GM23338 (cell line): ENCODE data around the gene PHRF1. TPM values are rescaled to one million over a fixed set of nuclear protein-coding genes. Genes with fewer than 3 reads are reported as not detected.

Experiments used
- ATAC-seq: fragments of 200-7000 bp; cut with Tn5 transposase; 3 replicates; pipeline ENCODE4 v1.9.1; 2020
- DNase-seq: peaks from one replicate; pipeline ENCODE4 v3.0.0-alpha.2; 2015; ENCODE audit warnings: low spot score
- H2AFZ ChIP-seq: fragments of 200-600 bp; sonication (generic); 2 replicates; pipeline ENCODE4 v1.8.0; 2016; ENCODE audit warnings: antibody characterized with exemption, mild to moderate bottlenecking, moderate library complexity
- H3F3A ChIP-seq: fragments of 200-600 bp; sonication (generic); replicated peaks from 2 replicates; pipeline ENCODE4 v1.8.0; 2017; ENCODE audit warnings: antibody characterized with exemption, mixed run types, low read depth
- H3K27ac ChIP-seq: fragments of 200-600 bp; sonication (generic); 2 replicates; pipeline ENCODE4 v1.6.1; 2016; ENCODE audit warnings: low read depth
- H3K27me3 ChIP-seq: fragments of 200-600 bp; sonication (generic); 2 replicates; pipeline ENCODE4 v1.8.0; 2016; ENCODE audit warnings: mild to moderate bottlenecking, mixed run types, moderate library complexity; ENCODE audit not compliant: insufficient read depth
- H3K36me3 ChIP-seq: fragments of 200-600 bp; sonication (generic); 2 replicates; pipeline ENCODE4 v1.8.0; 2016; ENCODE audit warnings: mild to moderate bottlenecking; ENCODE audit not compliant: insufficient read depth
- H3K4me1 ChIP-seq: fragments of 200-600 bp; sonication (generic); 2 replicates; pipeline ENCODE4 v1.8.0; 2016; ENCODE audit warnings: mild to moderate bottlenecking, moderate library complexity; ENCODE audit not compliant: insufficient read depth
- H3K4me2 ChIP-seq: fragments of 200-600 bp; sonication (generic); 2 replicates; pipeline ENCODE4 v1.7.1; 2017; ENCODE audit warnings: mixed run types
- H3K4me3 ChIP-seq: fragments of 200-600 bp; sonication (generic); 2 replicates; pipeline ENCODE4 v1.6.1; 2016; ENCODE audit warnings: mixed run types
- H3K79me2 ChIP-seq: fragments of 200-600 bp; sonication (generic); replicated peaks from 2 replicates; pipeline ENCODE4 v1.8.0; 2017; ENCODE audit warnings: mild to moderate bottlenecking; ENCODE audit not compliant: insufficient read depth
- H3K9me2 ChIP-seq: fragments of 200-600 bp; sonication (generic); 2 replicates; pipeline ENCODE4 v1.8.0; 2017; ENCODE audit not compliant: insufficient read depth
- H4K20me1 ChIP-seq: fragments of 200-600 bp; sonication (generic); replicated peaks from 2 replicates; pipeline ENCODE4 v1.8.0; 2017; ENCODE audit warnings: mild to moderate bottlenecking; ENCODE audit not compliant: insufficient read depth
- H3K27ac Mint-ChIP-seq: 2 replicates; pipeline ENCODE4 v1.8.0; 2020; ENCODE audit warnings: inconsistent platforms, mild to moderate bottlenecking, moderate library complexity, mixed read lengths
- H3K27me3 Mint-ChIP-seq: 3 replicates; pipeline ENCODE4 v1.8.0; 2022; ENCODE audit warnings: low read depth, mild to moderate bottlenecking, moderate library complexity, mixed read lengths, inconsistent platforms; ENCODE audit not compliant: insufficient read depth, poor library complexity
- H3K36me3 Mint-ChIP-seq: 3 replicates; pipeline ENCODE4 v1.8.0; 2021; ENCODE audit warnings: low read depth, mild to moderate bottlenecking, inconsistent platforms, moderate library complexity, mixed read lengths
- H3K4me1 Mint-ChIP-seq: 3 replicates; pipeline ENCODE4 v1.8.0; 2020; ENCODE audit warnings: mild to moderate bottlenecking, inconsistent platforms, mixed read lengths
- H3K4me3 Mint-ChIP-seq: 3 replicates; pipeline ENCODE4 v1.8.0; 2021; ENCODE audit warnings: moderate library complexity, mild to moderate bottlenecking, inconsistent platforms, mixed read lengths
- H3K9me3 Mint-ChIP-seq: 3 replicates; pipeline ENCODE4 v1.8.0; 2020; ENCODE audit warnings: moderate library complexity, mild to moderate bottlenecking, inconsistent platforms, mixed read lengths
- CREB1 ChIP-seq: fragments of 250-450 bp; sonication (Bioruptor Pico); IDR thresholded peaks from 2 replicates; pipeline ENCODE4 v1.5.0; 2020; ENCODE audit warnings: low read depth, mild to moderate bottlenecking, moderate library complexity
- EZH2 ChIP-seq: fragments of 200-600 bp; sonication (generic); IDR thresholded peaks from one replicate; pipeline ENCODE4 v1.8.0; 2017; ENCODE audit warnings: antibody characterized with exemption, mild to moderate bottlenecking, low read depth; ENCODE audit not compliant: unreplicated experiment
- EZH2phosphoT487 ChIP-seq: fragments of 200-600 bp; sonication (generic); IDR thresholded peaks from one replicate; pipeline ENCODE4 v1.8.1; 2018; ENCODE audit warnings: antibody characterized with exemption; ENCODE audit not compliant: unreplicated experiment
- JUNB ChIP-seq: IDR thresholded peaks from one replicate; pipeline ENCODE4 v1.6.1; 2016; ENCODE audit warnings: antibody characterized with exemption; ENCODE audit not compliant: unreplicated experiment
- NANOG ChIP-seq: IDR thresholded peaks from 2 replicates; pipeline ENCODE4 v1.6.1; 2016; ENCODE audit warnings: antibody characterized with exemption, borderline replicate concordance
- POLR2AphosphoS5 ChIP-seq: IDR thresholded peaks from 2 replicates; pipeline ENCODE4 v1.6.1; 2016; ENCODE audit warnings: antibody characterized with exemption, low read depth
- STAT1 ChIP-seq: IDR thresholded peaks from one replicate; pipeline ENCODE4 v1.6.1; 2016; ENCODE audit warnings: antibody characterized with exemption; ENCODE audit not compliant: unreplicated experiment
- ZNF114 ChIP-seq: fragments of 250-450 bp; sonication (Bioruptor Pico); IDR thresholded peaks from 2 replicates; pipeline ENCODE4 v1.5.0; 2020; ENCODE audit warnings: mild to moderate bottlenecking, moderate library complexity
- ZNF331 ChIP-seq: fragments of 250-450 bp; sonication (Bioruptor Pico); IDR thresholded peaks from 2 replicates; pipeline ENCODE4 v1.5.0; 2020; ENCODE audit warnings: low read depth, mild to moderate bottlenecking, moderate library complexity
- polyA plus RNA-seq: library from polyadenylated mRNA; unstranded; fragments of >200 nt; fragmentation: Nextera tagmentation; extraction: Ambion mirVana; gene quantifications from 2 replicates; pipeline ENCODE4 v1.2.1, GENCODE V29; 2016
- total RNA-seq: library from RNA; depleted of rRNA; stranded (reverse); fragments of >200 nt; shearing (Covaris generic); gene quantifications from 2 replicates; pipeline ENCODE4 v1.2.3, GENCODE V29; 2014
- TF ChIP-seq, protein P1 (sequence below), 2 experiments: fragments of 200-600 bp in 1 of 2; sonication (generic) in 1 of 2; conservative IDR thresholded peaks; 2 replicates each; pipeline versions ENCODE4 v1.5.1 to v1.6.1; 2016 to 2017; ENCODE audit warnings: antibody characterized with exemption in 2 of 2, low read depth in 2 of 2, mild to moderate bottlenecking in 2 of 2, moderate library complexity in 1 of 2
- TF ChIP-seq, protein P2 (sequence below): IDR thresholded peaks from 2 replicates; pipeline ENCODE4 v1.6.1; 2016; ENCODE audit warnings: antibody characterized with exemption

The PHRF1 gene
- total and polyA plus RNA-seq, 2 experiments from 2014 or later = 11.0 to 45.9 TPM

DNA sequence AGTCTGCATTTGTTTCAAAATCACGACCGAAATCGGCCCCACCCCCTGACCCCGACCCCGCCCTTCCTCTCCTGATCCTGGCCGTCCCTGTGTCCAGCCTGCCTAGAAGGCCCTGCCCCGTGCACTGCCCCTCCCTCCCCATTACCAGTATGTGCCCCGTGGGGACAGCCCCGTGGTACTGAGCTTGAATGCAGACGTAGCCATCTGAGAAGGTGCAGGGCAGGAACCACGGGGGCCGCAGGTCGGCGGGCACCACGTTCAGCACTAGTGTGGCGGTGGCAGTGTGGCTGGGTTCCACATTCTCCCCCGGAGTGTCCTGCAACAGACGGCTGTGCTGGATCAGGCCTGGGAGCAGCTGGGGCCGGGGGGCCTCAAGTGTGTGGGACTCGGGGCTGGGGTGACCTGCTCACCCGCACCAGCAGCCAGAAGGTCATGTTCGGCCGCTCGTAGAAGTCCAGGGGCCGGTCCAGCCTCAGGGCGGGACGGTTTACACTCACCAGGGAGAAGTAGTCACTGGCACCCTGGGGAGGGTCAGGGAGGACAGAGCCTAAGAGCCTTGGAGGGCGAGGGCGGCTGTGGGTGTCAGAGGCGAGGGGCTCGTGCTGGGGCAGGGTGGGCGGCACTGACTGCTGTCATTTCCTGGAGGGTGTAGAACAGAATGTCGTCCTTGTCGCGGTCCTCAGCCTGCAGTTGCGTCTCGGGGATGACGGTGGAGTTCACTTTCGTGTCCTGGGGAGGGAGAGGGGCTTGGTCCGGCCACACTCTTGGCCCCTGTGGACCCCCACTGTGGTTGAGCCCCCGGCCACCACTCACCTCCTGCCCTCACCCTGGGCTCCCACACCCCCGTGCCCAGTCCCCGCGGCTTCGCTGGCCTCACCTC lies 44.9 kb downstream of the PHRF1 start:
- Histone ChIP-seq H3K4me1 (peaks cover 6% of the 10 kb centered on the region; the same call in 1 of the 2 replicates), H3K27me3 (peaks cover 5% of the 10 kb centered on the region; the same call in 1 of the 2 replicates), H3K9me2 (no peaks in the 10 kb centered on the region), H3K4me2 (no peak overlapping the region), H3K36me3 (no peaks in the 10 kb centered on the region), H3K79me2 (no peaks in the 10 kb centered on the region), H2AFZ (no peak overlapping the region), H3K4me3 (no peak overlapping the region), H3K27ac (no peak overlapping the region), H3F3A (peaks cover 4% of the 10 kb centered on the region; the same call in 1 of the 2 replicates), H4K20me1 (no peaks in the 10 kb centered on the region)
- H3K27me3 Mint-ChIP-seq = peaks cover 11% of the 10 kb centered on the region
- no peaks in the 10 kb centered on the region for H3K9me3 Mint-ChIP-seq
- ATAC-seq (no peak), DNase-seq (no peak)
- H3K4me1 Mint-ChIP-seq = no peaks in the 10 kb centered on the region
- no peak overlapping the region for H3K27ac Mint-ChIP-seq
- TF ChIP-seq EZH2phosphoT487 = no peak
- no peak for TF ChIP-seq EZH2
- TF ChIP-seq, protein P1, sequence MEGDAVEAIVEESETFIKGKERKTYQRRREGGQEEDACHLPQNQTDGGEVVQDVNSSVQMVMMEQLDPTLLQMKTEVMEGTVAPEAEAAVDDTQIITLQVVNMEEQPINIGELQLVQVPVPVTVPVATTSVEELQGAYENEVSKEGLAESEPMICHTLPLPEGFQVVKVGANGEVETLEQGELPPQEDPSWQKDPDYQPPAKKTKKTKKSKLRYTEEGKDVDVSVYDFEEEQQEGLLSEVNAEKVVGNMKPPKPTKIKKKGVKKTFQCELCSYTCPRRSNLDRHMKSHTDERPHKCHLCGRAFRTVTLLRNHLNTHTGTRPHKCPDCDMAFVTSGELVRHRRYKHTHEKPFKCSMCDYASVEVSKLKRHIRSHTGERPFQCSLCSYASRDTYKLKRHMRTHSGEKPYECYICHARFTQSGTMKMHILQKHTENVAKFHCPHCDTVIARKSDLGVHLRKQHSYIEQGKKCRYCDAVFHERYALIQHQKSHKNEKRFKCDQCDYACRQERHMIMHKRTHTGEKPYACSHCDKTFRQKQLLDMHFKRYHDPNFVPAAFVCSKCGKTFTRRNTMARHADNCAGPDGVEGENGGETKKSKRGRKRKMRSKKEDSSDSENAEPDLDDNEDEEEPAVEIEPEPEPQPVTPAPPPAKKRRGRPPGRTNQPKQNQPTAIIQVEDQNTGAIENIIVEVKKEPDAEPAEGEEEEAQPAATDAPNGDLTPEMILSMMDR (conservative IDR thresholded peaks at IDR 0.05; ENCODE audit: low read depth in 2 of 2) = no peak
- no peak for TF ChIP-seq NANOG
- no peak for TF ChIP-seq ZNF114 (CRISPR knock-in tag)
- H3K4me3 Mint-ChIP-seq = no peak overlapping the region
- no peaks in the 10 kb centered on the region for H3K36me3 Mint-ChIP-seq

DNA sequence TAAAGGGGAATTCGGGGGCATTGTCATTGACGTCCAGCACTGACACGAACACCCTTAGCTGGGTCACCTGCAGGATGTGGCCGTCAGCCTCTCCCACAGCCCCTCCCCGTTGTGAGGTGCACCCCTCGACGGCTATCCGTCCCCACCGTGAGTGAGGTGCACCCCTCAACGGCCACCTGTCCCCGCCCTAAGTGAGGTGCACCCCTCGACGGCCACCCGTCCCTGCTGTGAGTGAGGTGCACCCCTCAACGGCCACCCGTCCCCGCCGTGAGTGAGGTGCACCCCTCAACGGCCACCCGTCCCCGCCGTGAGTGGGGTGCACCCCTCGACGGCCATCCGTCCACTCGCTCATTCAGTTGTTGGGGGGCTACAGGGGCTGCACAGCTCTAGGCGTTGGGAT lies 45.6 kb downstream of the PHRF1 start:
- Histone ChIP-seq H3K9me2 (no peaks in the 10 kb centered on the region), H3K36me3 (no peaks in the 10 kb centered on the region), H2AFZ (no peak overlapping the region), H3K4me2 (no peak overlapping the region), H3K4me1 (no peaks in the 10 kb centered on the region), H3K27me3 (peaks cover 10% of the 10 kb centered on the region; the same call in 1 of the 2 replicates), H4K20me1 (no peaks in the 10 kb centered on the region), H3K27ac (no peak overlapping the region), H3F3A (no peaks in the 10 kb centered on the region), H3K4me3 (no peak overlapping the region), H3K79me2 (no peaks in the 10 kb centered on the region)
- ATAC-seq (no peak), DNase-seq (no peak)
- peaks cover 12% of the 10 kb centered on the region for H3K27me3 Mint-ChIP-seq
- H3K27ac Mint-ChIP-seq = no peak overlapping the region
- H3K9me3 Mint-ChIP-seq = no peaks in the 10 kb centered on the region
- no peaks in the 10 kb centered on the region for H3K4me1 Mint-ChIP-seq
- no peaks in the 10 kb centered on the region for H3K36me3 Mint-ChIP-seq
- TF ChIP-seq POLR2AphosphoS5 = no peak
- H3K4me3 Mint-ChIP-seq = no peak overlapping the region

DNA sequence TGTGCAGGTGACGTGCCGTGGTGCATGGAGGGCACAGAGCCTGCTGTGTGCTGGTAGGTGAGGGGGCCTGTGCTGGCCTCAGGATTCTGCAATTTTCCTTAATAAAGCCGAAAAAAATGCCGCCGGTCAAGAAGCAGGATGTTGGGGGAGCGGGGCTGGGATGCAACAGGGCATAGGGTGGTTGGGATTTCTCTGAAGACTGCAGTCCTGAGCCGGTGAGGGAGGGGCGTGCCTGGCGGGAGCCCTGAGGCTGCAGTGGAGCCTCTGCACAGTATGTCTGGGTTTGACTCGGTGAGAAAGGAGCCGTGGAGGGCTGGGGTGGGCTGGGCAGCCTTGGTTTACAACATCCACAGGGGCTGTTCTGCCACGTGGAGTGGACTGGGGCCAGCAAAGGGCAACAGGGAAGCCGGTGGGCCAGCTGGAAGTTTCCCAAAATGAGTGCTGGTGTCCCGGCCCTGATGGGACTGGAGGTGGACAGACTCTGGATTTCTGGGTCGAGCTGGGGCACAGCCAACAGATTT lies 47.1 kb downstream of the PHRF1 start:
- peaks cover 3% of the 10 kb centered on the region; the same call in 1 of the 3 replicates for H3K36me3 Mint-ChIP-seq
- no peak overlapping the region for H3K4me3 ChIP-seq
- no peak overlapping the region for H3K4me3 Mint-ChIP-seq
- H3K27me3 ChIP-seq = peaks cover 21% of the 10 kb centered on the region
- H3K4me2 ChIP-seq = no peak overlapping the region
- no peak overlapping the region for H2AFZ ChIP-seq
- H3K27me3 Mint-ChIP-seq = peaks cover 24% of the 10 kb centered on the region
- H3K27ac Mint-ChIP-seq = no peak overlapping the region
- no peak overlapping the region for H3K27ac ChIP-seq
- H4K20me1 ChIP-seq = no peaks in the 10 kb centered on the region
- H3F3A ChIP-seq = 0 out of 2 replicates have a peak, but pooled peaks cover 1% of the 10 kb centered on the region
- no peaks in the 10 kb centered on the region for H3K4me1 ChIP-seq
- H3K9me3 Mint-ChIP-seq = peaks cover 9% of the 10 kb centered on the region
- H3K4me1 Mint-ChIP-seq = peaks cover 8% of the 10 kb centered on the region
- H3K36me3 ChIP-seq = no peaks in the 10 kb centered on the region
- ATAC-seq (no peak), DNase-seq (no peak)
- H3K9me2 ChIP-seq = no peaks in the 10 kb centered on the region
- no peaks in the 10 kb centered on the region for H3K79me2 ChIP-seq
- no peak for TF ChIP-seq NANOG
- no peak for TF ChIP-seq ZNF331 (CRISPR knock-in tag)
- no peak for TF ChIP-seq CREB1 (CRISPR knock-in tag)
- TF ChIP-seq JUNB = no peak
- TF ChIP-seq POLR2AphosphoS5 = no peak
- TF ChIP-seq EZH2 = no peak
- TF ChIP-seq, protein P2, sequence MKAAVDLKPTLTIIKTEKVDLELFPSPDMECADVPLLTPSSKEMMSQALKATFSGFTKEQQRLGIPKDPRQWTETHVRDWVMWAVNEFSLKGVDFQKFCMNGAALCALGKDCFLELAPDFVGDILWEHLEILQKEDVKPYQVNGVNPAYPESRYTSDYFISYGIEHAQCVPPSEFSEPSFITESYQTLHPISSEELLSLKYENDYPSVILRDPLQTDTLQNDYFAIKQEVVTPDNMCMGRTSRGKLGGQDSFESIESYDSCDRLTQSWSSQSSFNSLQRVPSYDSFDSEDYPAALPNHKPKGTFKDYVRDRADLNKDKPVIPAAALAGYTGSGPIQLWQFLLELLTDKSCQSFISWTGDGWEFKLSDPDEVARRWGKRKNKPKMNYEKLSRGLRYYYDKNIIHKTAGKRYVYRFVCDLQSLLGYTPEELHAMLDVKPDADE = no peak
- TF ChIP-seq STAT1 = no peak
- TF ChIP-seq ZNF114 (CRISPR knock-in tag) = no peak
